NK-92 treated with Interleukin-12 subunit alpha and Interleukin-12 subunit beta, amount 100 ng/mL, for 24 hours (cell line): Measurements from ENCODE around the gene CCT4.
"Not testable (repeated sequence)": the region's sequence is repeated elsewhere in the genome, so short reads cannot be mapped to it uniquely, and the experiment has no call there.

ENCODE experiments used
- DNase-seq: peaks from one replicate; lab custom pipeline; 2025; lab: John Stamatoyannopoulos, UW

The CCT4 gene

GRCh38 chr2:61888267-61889055 is at the start of gene CCT4:
TSS of gene CCT4 (minus strand) at chr2:61888656. CDS start at chr2:61888507, 149 bp downstream.
- peak; percentile 75 for DNase-seq

- DNase-seq, result no peak
These were observed 49.4 kb upstream of the CCT4 start for GRCh38 chr2:61937886-61938285.

- no peak for DNase-seq
These were observed 48.6 kb upstream of the CCT4 start for GRCh38 chr2:61937098-61937497.

- DNase-seq, result no peak
These were observed 40.5 kb upstream of the CCT4 start for GRCh38 chr2:61928826-61929461.

GRCh38 chr2:61926531-61927477 is 38.3 kb upstream of the CCT4 start:
- DNase-seq, result no peak

GRCh38 chr2:61924895-61925663 is 36.6 kb upstream of the CCT4 start:
- no peak for DNase-seq

GRCh38 chr2:61922714-61923113 is 34.3 kb upstream of the CCT4 start:
- DNase-seq, result no peak

- no peak for DNase-seq
These were observed 32.1 kb upstream of the CCT4 start for GRCh38 chr2:61920548-61920947.

- DNase-seq, result not testable (repeated sequence)
These were observed 26.3 kb upstream of the CCT4 start for GRCh38 chr2:61914794-61915193.

- no peak for DNase-seq
These were observed 23.1 kb upstream of the CCT4 start for GRCh38 chr2:61911510-61911909.

GRCh38 chr2:61910603-61911002 is 22.1 kb upstream of the CCT4 start:
- no peak for DNase-seq

GRCh38 chr2:61909116-61909515 is 20.7 kb upstream of the CCT4 start:
- DNase-seq, result no peak

GRCh38 chr2:61906186-61906470 is 17.7 kb upstream of the CCT4 start:
- DNase-seq, result no peak

- DNase-seq, result peak; percentile 53
These were observed 17.1 kb upstream of the CCT4 start, which contains the start of gene COMMD1 for GRCh38 chr2:61905372-61906185. TSS of gene COMMD1 (plus strand) at chr2:61905674. CDS start at chr2:61905679, 5 bp downstream.

GRCh38 chr2:61900281-61900680 is 11.8 kb upstream of the CCT4 start:
- no peak for DNase-seq

GRCh38 chr2:61898810-61899209 is 10.4 kb upstream of the CCT4 start:
- no peak for DNase-seq

GRCh38 chr2:61887717-61888266 is 664 bp downstream of the CCT4 start:
- DNase-seq, result no peak

- no peak for DNase-seq
These were observed 2.4 kb downstream of the CCT4 start for GRCh38 chr2:61885896-61886603.

GRCh38 chr2:61882850-61883249 is 5.6 kb downstream of the CCT4 start:
- DNase-seq, result no peak

GRCh38 chr2:61879351-61879750 is 9.1 kb downstream of the CCT4 start:
- not testable (repeated sequence) for DNase-seq
